Hindlimb muscle (tissue), 1 donor: Measurements from ENCODE around the gene ARFIP1. TPM values are rescaled to one million over a fixed set of nuclear protein-coding genes. Genes with fewer than 3 reads are reported as not detected.

Experiments used
- polyA plus RNA-seq: library from polyadenylated mRNA; unstranded; fragments of 120-200 nt; gene quantifications from one replicate; pipeline ENCODE4 v1.2.1, GENCODE V29; 2013; ENCODE audit not compliant: insufficient read length

The ARFIP1 gene
- polyA plus RNA-seq, 1 donor = 18.8 TPM

Other genes with a start within 250 kb of the ARFIP1 start
- gene FBXW7, start 243.9 kb upstream of the ARFIP1 start, polyA plus RNA-seq = 35.8 TPM
- 0.83 TPM for gene TMEM154, start 100.0 kb upstream of the ARFIP1 start, polyA plus RNA-seq
- 1.6 TPM for gene TIGD4, start 224 bp upstream of the ARFIP1 start, polyA plus RNA-seq
- 5.9 TPM for gene FHDC1, start 156.4 kb downstream of the ARFIP1 start, polyA plus RNA-seq